Mesendoderm (in vitro differentiated cells): ENCODE data around the gene SMURF2.

Experiments used
- DNase-seq: peaks from one replicate; pipeline ENCODE4 v3.0.0; 2013
- H2AK5ac ChIP-seq: 2 replicates; pipeline ENCODE4 v1.6.1; 2013; ENCODE audit warnings: low read length, inconsistent platforms
- H2BK120ac ChIP-seq: 2 replicates; pipeline ENCODE4 v1.6.1; 2013; ENCODE audit warnings: low read depth, mild to moderate bottlenecking, low read length, moderate library complexity, mixed read lengths
- H2BK15ac ChIP-seq: replicated peaks from 2 replicates; pipeline ENCODE4 v1.6.1; 2013; ENCODE audit warnings: low read depth, mild to moderate bottlenecking, moderate library complexity
- H2BK5ac ChIP-seq: 2 replicates; pipeline ENCODE4 v1.6.1; 2013; ENCODE audit warnings: low read length, inconsistent platforms
- H3K18ac ChIP-seq: 2 replicates; pipeline ENCODE4 v1.6.1; 2013; ENCODE audit warnings: mild to moderate bottlenecking, low read length, mixed read lengths
- H3K23ac ChIP-seq: one replicate; pipeline ENCODE4 v1.6.1; 2013; ENCODE audit warnings: low read length
- H3K27ac ChIP-seq: 2 replicates; pipeline ENCODE4 v1.5.1; 2013; ENCODE audit warnings: low read depth, mild to moderate bottlenecking, inconsistent platforms, low read length, moderate library complexity
- H3K27me3 ChIP-seq: 2 replicates; pipeline ENCODE4 v1.6.1; 2013; ENCODE audit warnings: low read length, control low read depth, mild to moderate bottlenecking, inconsistent platforms; ENCODE audit not compliant: insufficient read depth, poor library complexity
- H3K36me3 ChIP-seq: 2 replicates; pipeline ENCODE4 v1.6.1; 2013; ENCODE audit warnings: low read length, inconsistent platforms; ENCODE audit not compliant: control insufficient read depth, insufficient read depth
- H3K4ac ChIP-seq: one replicate; pipeline ENCODE4 v1.6.1; 2013; ENCODE audit warnings: low read depth, mild to moderate bottlenecking, low read length, moderate library complexity
- H3K4me1 ChIP-seq: 2 replicates; pipeline ENCODE4 v1.6.1; 2013; ENCODE audit warnings: low read depth, low read length, inconsistent platforms; ENCODE audit not compliant: control insufficient read depth
- H3K4me2 ChIP-seq: 2 replicates; pipeline ENCODE4 v1.6.1; 2013; ENCODE audit warnings: low read length
- H3K4me3 ChIP-seq: 2 replicates; pipeline ENCODE4 v1.5.1; 2013; ENCODE audit warnings: mild to moderate bottlenecking, low read length
- H3K56ac ChIP-seq: one replicate; pipeline ENCODE4 v1.6.1; 2013; ENCODE audit warnings: low read length
- H3K79me1 ChIP-seq: 2 replicates; pipeline ENCODE4 v1.6.1; 2013; ENCODE audit warnings: low read length, inconsistent platforms
- H3K79me2 ChIP-seq: 2 replicates; pipeline ENCODE4 v1.6.1; 2013; ENCODE audit warnings: mild to moderate bottlenecking, low read length; ENCODE audit not compliant: control insufficient read depth, insufficient read depth
- H3K9ac ChIP-seq: 2 replicates; pipeline ENCODE4 v1.6.1; 2013; ENCODE audit warnings: low read length, inconsistent platforms
- H4K5ac ChIP-seq: one replicate; pipeline ENCODE4 v1.6.1; 2013; ENCODE audit warnings: low read length
- H4K8ac ChIP-seq: one replicate; pipeline ENCODE4 v1.6.1; 2013; ENCODE audit warnings: low read depth, mild to moderate bottlenecking, control low read depth, low read length, moderate library complexity
- WGBS: extraction: QIAGEN DNeasy Blood & Tissue Kit; methylation state at CpG from one replicate; pipeline ENCODE4 v1.1.7; 2013; ENCODE audit warnings: low lambda C conversion rate, missing lambda C conversion rate; ENCODE audit not compliant: insufficient coverage; ENCODE audit errors: extremely low coverage; 5-methylcytosine and 5-hydroxymethylcytosine counted together

SMURF2 gene

DNA sequence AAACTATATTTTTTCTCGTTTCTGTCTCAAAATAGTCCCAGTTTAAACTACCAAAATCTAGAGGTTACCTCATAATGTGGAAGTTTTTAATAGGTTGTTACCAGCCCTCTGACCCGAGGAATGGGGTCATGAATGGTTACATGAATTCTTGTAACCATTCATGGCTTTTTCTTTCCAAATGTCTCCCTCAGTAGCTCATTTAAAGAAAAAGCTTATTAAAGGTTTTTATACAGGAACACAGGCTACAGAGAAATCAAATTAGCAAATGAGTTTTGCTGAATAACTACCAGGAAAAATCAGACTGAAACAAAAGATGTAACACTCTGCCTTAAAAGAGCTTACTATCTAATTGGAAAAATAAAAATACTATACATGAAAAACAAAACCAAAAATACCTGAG is 63.4 kb downstream of the SMURF2 start:
- Histone ChIP-seq H3K27me3 (no peaks in the 10 kb centered on the region), H3K79me2 (no peaks in the 10 kb centered on the region), H3K79me1 (peaks cover 2% of the 10 kb centered on the region), H2BK5ac (no peak overlapping the region), H3K4me2 (no peak overlapping the region), H3K23ac (no peak overlapping the region), H2BK120ac (no peak overlapping the region), H3K36me3 (no peaks in the 10 kb centered on the region), H3K56ac (no peak overlapping the region), H3K18ac (no peak overlapping the region), H4K8ac (no peak overlapping the region), H3K4ac (no peak overlapping the region), H3K4me1 (no peaks in the 10 kb centered on the region), H3K4me3 (no peak overlapping the region), H3K9ac (no peak overlapping the region), H2BK15ac (no peak overlapping the region), H3K27ac (no peak overlapping the region), H4K5ac (no peak overlapping the region), H2AK5ac (no peak overlapping the region)
- WGBS = 100% methylated on average over 1 of the region's 2 CpGs
- DNase-seq = no peak

GRCh38 chr17:64596988-64597387 is 65.1 kb downstream of the SMURF2 start:
- no peaks in the 10 kb centered on the region for H3K79me2 ChIP-seq
- no peak overlapping the region for H4K5ac ChIP-seq
- no peak overlapping the region for H2BK15ac ChIP-seq
- H4K8ac ChIP-seq = no peak overlapping the region
- no peak overlapping the region for H3K27ac ChIP-seq
- peaks cover 1% of the 10 kb centered on the region for H3K79me1 ChIP-seq
- H3K4me2 ChIP-seq = no peak overlapping the region
- H2AK5ac ChIP-seq = no peak overlapping the region
- no peak overlapping the region for H3K56ac ChIP-seq
- H2BK120ac ChIP-seq = no peak overlapping the region
- H3K18ac ChIP-seq = no peak overlapping the region
- no peaks in the 10 kb centered on the region for H3K4me1 ChIP-seq
- no peak overlapping the region for H2BK5ac ChIP-seq
- H3K4me3 ChIP-seq = no peak overlapping the region
- H3K36me3 ChIP-seq = no peaks in the 10 kb centered on the region
- H3K23ac ChIP-seq = no peak overlapping the region
- no peak for DNase-seq
- WGBS = no CpG with 5 or more reads among the region's 1 CpG
- H3K9ac ChIP-seq = no peak overlapping the region
- no peaks in the 10 kb centered on the region for H3K27me3 ChIP-seq
- H3K4ac ChIP-seq = no peak overlapping the region

GRCh38 chr17:64596439-64596838 is 65.7 kb downstream of the SMURF2 start:
- Histone ChIP-seq H2BK120ac (no peak overlapping the region), H3K23ac (no peak overlapping the region), H3K56ac (no peak overlapping the region), H4K5ac (no peak overlapping the region), H2BK5ac (no peak overlapping the region), H4K8ac (no peak overlapping the region), H3K4me3 (no peak overlapping the region), H3K36me3 (no peaks in the 10 kb centered on the region), H3K4me2 (no peak overlapping the region), H2AK5ac (no peak overlapping the region), H3K27me3 (no peaks in the 10 kb centered on the region), H3K18ac (no peak overlapping the region), H3K79me2 (no peaks in the 10 kb centered on the region), H3K4me1 (no peaks in the 10 kb centered on the region), H3K79me1 (no peaks in the 10 kb centered on the region), H3K4ac (no peak overlapping the region), H3K27ac (no peak overlapping the region), H2BK15ac (no peak overlapping the region), H3K9ac (no peak overlapping the region)
- WGBS = no CpG with 5 or more reads among the region's 2 CpGs
- no peak for DNase-seq

- Histone ChIP-seq H3K36me3 (no peaks in the 10 kb centered on the region), H3K27me3 (no peaks in the 10 kb centered on the region), H2BK120ac (no peak overlapping the region), H3K4me1 (no peaks in the 10 kb centered on the region), H3K4me2 (no peak overlapping the region), H3K27ac (no peak overlapping the region), H3K56ac (no peak overlapping the region), H3K9ac (no peak overlapping the region), H3K4me3 (no peak overlapping the region), H3K4ac (no peak overlapping the region), H3K18ac (no peak overlapping the region), H3K79me1 (no peaks in the 10 kb centered on the region), H2AK5ac (no peak overlapping the region), H2BK15ac (no peak overlapping the region), H4K5ac (no peak overlapping the region), H3K23ac (no peak overlapping the region), H3K79me2 (no peaks in the 10 kb centered on the region), H2BK5ac (no peak overlapping the region), H4K8ac (no peak overlapping the region)
- no peak for DNase-seq
- WGBS = no CpG with 5 or more reads among the region's 1 CpG
Observed at GRCh38 chr17:64591944-64592343, 70.2 kb downstream of the SMURF2 start.

DNA sequence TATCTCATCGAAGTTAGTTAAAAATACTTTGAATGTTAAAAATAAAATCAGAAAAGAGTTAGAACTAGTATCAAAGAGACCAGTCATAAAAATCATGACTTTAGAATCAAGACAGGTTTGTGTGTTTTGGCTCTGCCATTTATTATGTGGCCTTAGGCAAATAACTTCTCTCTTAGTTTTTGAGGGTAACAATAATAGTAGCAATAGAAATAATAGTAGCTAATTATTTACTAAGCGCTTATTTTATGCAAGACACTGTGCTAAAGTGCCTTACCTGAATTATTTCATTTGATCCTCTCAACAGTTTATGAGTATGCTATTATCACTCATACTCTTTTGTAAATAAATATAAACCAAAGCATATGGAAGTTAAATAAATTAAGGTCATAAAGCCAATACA is 77.0 kb downstream of the SMURF2 start:
- peaks cover 2% of the 10 kb centered on the region for H3K36me3 ChIP-seq
- no CpG with 5 or more reads among the region's 2 CpGs for WGBS
- no peak overlapping the region for H2BK15ac ChIP-seq
- no peak overlapping the region for H3K27ac ChIP-seq
- H3K79me1 ChIP-seq = no peaks in the 10 kb centered on the region
- H3K79me2 ChIP-seq = no peaks in the 10 kb centered on the region
- no peak overlapping the region for H4K5ac ChIP-seq
- H2BK5ac ChIP-seq = no peak overlapping the region
- no peak overlapping the region for H3K18ac ChIP-seq
- no peak overlapping the region for H3K4me2 ChIP-seq
- no peaks in the 10 kb centered on the region for H3K4me1 ChIP-seq
- no peak overlapping the region for H4K8ac ChIP-seq
- no peak overlapping the region for H3K4me3 ChIP-seq
- no peak overlapping the region for H3K23ac ChIP-seq
- H3K4ac ChIP-seq = no peak overlapping the region
- no peak overlapping the region for H3K9ac ChIP-seq
- H2AK5ac ChIP-seq = no peak overlapping the region
- H2BK120ac ChIP-seq = no peak overlapping the region
- no peak overlapping the region for H3K56ac ChIP-seq
- no peak for DNase-seq
- no peaks in the 10 kb centered on the region for H3K27me3 ChIP-seq

GRCh38 chr17:64583038-64583437 is 79.1 kb downstream of the SMURF2 start:
- no peak overlapping the region for H3K23ac ChIP-seq
- no peak overlapping the region for H3K9ac ChIP-seq
- no peak overlapping the region for H2AK5ac ChIP-seq
- no peak overlapping the region for H3K27ac ChIP-seq
- no peak overlapping the region for H3K56ac ChIP-seq
- no peak overlapping the region for H3K18ac ChIP-seq
- no peaks in the 10 kb centered on the region for H3K79me1 ChIP-seq
- H3K4ac ChIP-seq = no peak overlapping the region
- no peak overlapping the region for H2BK120ac ChIP-seq
- no peak overlapping the region for H3K4me3 ChIP-seq
- no peaks in the 10 kb centered on the region for H3K79me2 ChIP-seq
- H3K27me3 ChIP-seq = no peaks in the 10 kb centered on the region
- no peak overlapping the region for H3K4me2 ChIP-seq
- H3K4me1 ChIP-seq = no peaks in the 10 kb centered on the region
- no peak for DNase-seq
- no peak overlapping the region for H2BK5ac ChIP-seq
- no peak overlapping the region for H4K5ac ChIP-seq
- WGBS = no CpG with 5 or more reads among the region's 3 CpGs
- H3K36me3 ChIP-seq = peaks cover 2% of the 10 kb centered on the region
- H4K8ac ChIP-seq = no peak overlapping the region
- no peak overlapping the region for H2BK15ac ChIP-seq
